ENCODE data around the gene PPFIBP2.

The PPFIBP2 gene

DNA sequence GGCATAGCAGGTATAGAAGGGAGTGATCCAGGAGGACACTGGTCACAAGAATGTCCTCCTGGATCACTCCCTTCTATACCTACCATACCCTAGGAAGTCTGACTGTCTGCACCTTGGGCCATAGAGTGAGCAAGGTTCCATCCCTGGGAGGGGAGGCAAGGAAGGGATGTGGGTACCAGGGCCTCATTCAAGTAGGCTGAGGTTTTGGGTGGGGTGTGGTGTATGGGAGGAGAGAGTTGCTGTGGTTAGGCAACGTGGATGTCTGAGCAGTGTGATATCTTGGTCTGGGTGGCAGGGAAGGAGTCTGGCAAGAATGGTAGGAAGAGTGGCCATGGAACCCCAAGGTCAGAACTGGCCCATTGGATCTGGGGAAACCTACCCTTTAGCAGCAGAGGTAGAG lies 13.2 kb downstream of the PPFIBP2 start:
- peaks cover 11% of the 10 kb centered on the region for H3K4me1 ChIP-seq

DNA sequence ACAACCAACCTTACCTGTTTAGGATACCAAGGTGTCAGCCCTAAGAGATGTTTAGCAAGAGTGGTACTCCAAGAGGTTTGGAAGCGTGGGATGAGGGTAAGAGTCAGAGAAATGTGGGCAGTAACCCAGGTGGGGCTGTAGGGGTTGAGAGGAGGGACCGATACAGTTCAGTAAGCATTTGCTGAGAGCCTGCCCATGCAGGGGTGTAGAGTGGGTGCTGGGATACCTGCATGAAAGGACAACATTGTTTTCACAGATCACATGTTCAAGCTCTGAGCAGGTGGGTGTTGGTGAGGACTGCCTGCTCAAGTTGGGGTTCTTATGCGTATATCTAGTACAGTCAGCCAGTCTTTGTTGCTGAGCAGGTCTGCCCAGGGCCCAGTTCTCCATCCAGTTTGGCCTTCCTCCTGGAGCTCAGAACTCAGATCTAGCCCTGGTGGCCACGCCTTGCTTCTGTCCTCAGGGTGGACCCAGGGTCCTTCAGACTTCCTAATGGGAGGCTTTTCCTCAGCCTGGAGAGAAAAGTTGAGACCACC lies 14.8 kb downstream of the PPFIBP2 start:
- no peak for TF ChIP-seq CTCF (IDR thresholded peaks at IDR 0.05)
- Histone ChIP-seq H3K9ac (no peak overlapping the region), H3K27ac (no peak overlapping the region), H3K9me3 (ENCODE audit: control insufficient read depth, low read length) (no peaks in the 10 kb centered on the region), H3K27me3 (ENCODE audit: control insufficient read depth, insufficient read depth, low read length) (no peaks in the 10 kb centered on the region), H3K4me1 (peaks cover 9% of the 10 kb centered on the region), H3K4me3 (ENCODE audit: low read depth, low read length) (no peak overlapping the region), H3K36me3 (ENCODE audit: control insufficient read depth, insufficient read depth, low read length) (no peaks in the 10 kb centered on the region), H3K4me2 (ENCODE audit: low read length) (no peak overlapping the region), H3K79me2 (peaks cover 7% of the 10 kb centered on the region), H2AFZ (no peak overlapping the region)

More for the DNA sequence above, 13.2 kb downstream of the PPFIBP2 start:
- Histone ChIP-seq H3K4me2 (ENCODE audit: low read length) (no peak overlapping the region), H3K79me2 (peaks cover 11% of the 10 kb centered on the region), H3K36me3 (ENCODE audit: control insufficient read depth, insufficient read depth, low read length) (no peaks in the 10 kb centered on the region), H3K9me3 (ENCODE audit: control insufficient read depth, low read length) (no peaks in the 10 kb centered on the region), H2AFZ (no peak overlapping the region), H3K9ac (no peak overlapping the region), H3K27me3 (ENCODE audit: control insufficient read depth, insufficient read depth, low read length) (no peaks in the 10 kb centered on the region), H3K27ac (no peak overlapping the region), H3K4me3 (ENCODE audit: low read depth, low read length) (no peak overlapping the region)
- no peak for TF ChIP-seq CTCF (IDR thresholded peaks at IDR 0.05)

DNA sequence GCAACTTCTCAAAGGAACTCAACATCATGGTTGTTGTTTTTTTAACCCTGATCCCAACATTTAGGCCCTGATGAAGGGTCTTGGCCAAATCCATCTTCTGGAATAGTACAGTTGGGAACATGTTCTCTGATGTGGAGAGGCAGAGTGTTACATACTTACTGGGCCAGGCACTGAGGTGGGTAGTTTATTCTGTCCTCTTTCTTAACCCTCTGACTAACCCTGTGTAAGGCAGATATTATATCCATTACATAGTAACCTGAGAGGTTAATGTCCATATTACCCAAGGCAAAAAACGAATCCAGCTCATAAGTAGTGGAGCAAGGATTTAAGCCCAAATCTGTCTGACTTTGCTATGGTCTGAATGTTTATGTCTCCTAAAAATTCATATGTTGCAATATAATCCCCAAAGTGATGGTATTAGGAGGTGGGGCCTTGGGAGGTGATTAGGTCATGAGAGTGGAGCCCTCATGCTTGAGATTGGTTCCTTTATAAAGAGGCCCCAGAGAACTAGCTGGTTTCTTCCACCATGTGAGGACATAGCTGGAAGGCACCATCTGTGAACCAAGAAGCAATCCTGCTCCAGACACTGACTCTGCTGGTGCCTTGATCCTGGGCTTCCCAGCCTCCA lies 16.3 kb downstream of the PPFIBP2 start:
- no peaks in the 10 kb centered on the region for H3K27me3 ChIP-seq (ENCODE audit: control insufficient read depth, insufficient read depth, low read length)
- no peaks in the 10 kb centered on the region for H3K9me3 ChIP-seq (ENCODE audit: control insufficient read depth, low read length)
- no peaks in the 10 kb centered on the region for H3K36me3 ChIP-seq (ENCODE audit: control insufficient read depth, insufficient read depth, low read length)
- H2AFZ ChIP-seq = no peak overlapping the region
- H3K4me3 ChIP-seq (ENCODE audit: low read depth, low read length) = no peak overlapping the region
- H3K4me1 ChIP-seq = peaks cover 1% of the 10 kb centered on the region
- H3K4me2 ChIP-seq (ENCODE audit: low read length) = no peak overlapping the region
- H3K79me2 ChIP-seq = peaks cover 6% of the 10 kb centered on the region
- no peak overlapping the region for H3K9ac ChIP-seq
- no peak overlapping the region for H3K27ac ChIP-seq
- no peak for TF ChIP-seq CTCF (IDR thresholded peaks at IDR 0.05)

GRCh38 chr11:7531011-7531410 lies 17.2 kb downstream of the PPFIBP2 start:
- Histone ChIP-seq H3K36me3 (ENCODE audit: control insufficient read depth, insufficient read depth, low read length) (no peaks in the 10 kb centered on the region), H2AFZ (no peak overlapping the region), H3K4me3 (ENCODE audit: low read depth, low read length) (no peak overlapping the region), H3K9me3 (ENCODE audit: control insufficient read depth, low read length) (no peaks in the 10 kb centered on the region), H3K4me2 (ENCODE audit: low read length) (no peak overlapping the region), H3K27me3 (ENCODE audit: control insufficient read depth, insufficient read depth, low read length) (no peaks in the 10 kb centered on the region), H3K9ac (no peak overlapping the region), H3K79me2 (no peaks in the 10 kb centered on the region), H3K27ac (no peak overlapping the region), H3K4me1 (no peaks in the 10 kb centered on the region)
- no peak for TF ChIP-seq CTCF (IDR thresholded peaks at IDR 0.05)
